HEK293T (cell line): Measurements from ENCODE around the gene OR2T5.
"Not testable (repeated sequence)": the region's sequence is repeated elsewhere in the genome, so short reads cannot be mapped to it uniquely, and the experiment has no call there.

Experiments
- ARNT ChIP-seq: fragments of 450-650 bp; IDR thresholded peaks from 2 replicates; pipeline ENCODE4 v1.6.1; 2017; ENCODE audit warnings: mild to moderate bottlenecking
- BHLHE40 ChIP-seq: fragments of 450-650 bp; IDR thresholded peaks from 2 replicates; pipeline ENCODE4 v1.6.1; 2016; ENCODE audit warnings: mild to moderate bottlenecking, moderate library complexity, borderline replicate concordance
- ELF4 ChIP-seq: fragments of 450-650 bp; IDR thresholded peaks from 2 replicates; pipeline ENCODE4 v1.6.1; 2017; ENCODE audit warnings: antibody characterized with exemption
- FOXK2 ChIP-seq: fragments of 450-650 bp; IDR thresholded peaks from 2 replicates; pipeline ENCODE4 v1.6.1; 2016; ENCODE audit warnings: mild to moderate bottlenecking
- L3MBTL2 ChIP-seq: fragments of 450-650 bp; conservative IDR thresholded peaks from 2 replicates; pipeline ENCODE4 v1.6.1; 2016; ENCODE audit warnings: mild to moderate bottlenecking
- NFRKB ChIP-seq: fragments of 450-650 bp; IDR thresholded peaks from 2 replicates; pipeline ENCODE4 v1.6.1; 2016; ENCODE audit warnings: mild to moderate bottlenecking, moderate library complexity
- PKNOX1 ChIP-seq: fragments of 450-650 bp; IDR thresholded peaks from 2 replicates; pipeline ENCODE4 v1.6.1; 2016
- SP1 ChIP-seq: fragments of 450-650 bp; IDR thresholded peaks from 2 replicates; pipeline ENCODE4 v1.6.1; 2017
- SUZ12 ChIP-seq: fragments of 450-650 bp; IDR thresholded peaks from 2 replicates; pipeline ENCODE4 v1.6.1; 2016; ENCODE audit warnings: mild to moderate bottlenecking
- TARDBP ChIP-seq: fragments of 450-650 bp; IDR thresholded peaks from 2 replicates; pipeline ENCODE4 v1.6.1; 2016
- ZNF384 ChIP-seq: fragments of 450-650 bp; IDR thresholded peaks from 2 replicates; pipeline ENCODE4 v1.6.1; 2016

GRCh38 chr1:248445399-248445798, 43.0 kb upstream of the OR2T5 start, which contains the start of gene OR2T2:
- TF ChIP-seq BHLHE40, ELF4, ZNF384, NFRKB, SP1, L3MBTL2, SUZ12, ARNT, PKNOX1, FOXK2, TARDBP: not testable (repeated sequence)
